Right atrium auricular region (tissue), 2 donors: ENCODE data around the gene RET. TPM values are rescaled to one million over a fixed set of nuclear protein-coding genes. Genes with fewer than 3 reads are reported as not detected.

ENCODE experiments used
- DNase-seq: peaks from one replicate; pipeline ENCODE4 v3.0.0-alpha.2; 2019; ENCODE audit warnings: low spot score
- H3K27ac ChIP-seq, 2 donors: fragments of 200-600 bp; sonication (generic); 1 replicate in 1 of 2; 2 replicates in 1 of 2; pipeline ENCODE4 v1.5.1; 2016 to 2019
- H3K27me3 ChIP-seq, 2 donors: fragments of 200-600 bp; sonication (generic); one replicate each; pipeline versions ENCODE4 v1.5.1 to v1.6.0; 2017 to 2019
- H3K36me3 ChIP-seq: fragments of 200-600 bp; sonication (generic); one replicate; pipeline ENCODE4 v1.5.1; 2016
- H3K4me1 ChIP-seq, 2 donors: fragments of 200-600 bp; sonication (generic); one replicate each; pipeline versions ENCODE4 v1.5.1 to v1.6.0; 2017 to 2019
- H3K4me3 ChIP-seq, 2 donors: fragments of 200-600 bp; sonication (generic); 1 replicate in 1 of 2; 2 replicates in 1 of 2; pipeline ENCODE4 v1.5.1; 2017 to 2019; ENCODE audit warnings: mild to moderate bottlenecking in 1 of 2, moderate library complexity in 1 of 2
- H3K9me3 ChIP-seq, 2 donors: fragments of 200-600 bp; sonication (generic); one replicate each; pipeline ENCODE4 v1.5.1; 2019
- total RNA-seq, 2 donors: library from RNA; depleted of rRNA; stranded (reverse); fragments of >200 nt; gene quantifications; one replicate each; pipeline ENCODE4 v1.1.0, GENCODE V29; 2016
- TF ChIP-seq, protein P1 (sequence below), 2 donors: fragments of 200-600 bp; sonication (generic); IDR thresholded peaks; one replicate each; pipeline ENCODE4 v1.5.1; 2019; ENCODE audit warnings: antibody characterized with exemption in 2 of 2

RET gene
- total RNA-seq, 2 donors from 2014 or later: 0.12 to 0.44 TPM

DNA sequence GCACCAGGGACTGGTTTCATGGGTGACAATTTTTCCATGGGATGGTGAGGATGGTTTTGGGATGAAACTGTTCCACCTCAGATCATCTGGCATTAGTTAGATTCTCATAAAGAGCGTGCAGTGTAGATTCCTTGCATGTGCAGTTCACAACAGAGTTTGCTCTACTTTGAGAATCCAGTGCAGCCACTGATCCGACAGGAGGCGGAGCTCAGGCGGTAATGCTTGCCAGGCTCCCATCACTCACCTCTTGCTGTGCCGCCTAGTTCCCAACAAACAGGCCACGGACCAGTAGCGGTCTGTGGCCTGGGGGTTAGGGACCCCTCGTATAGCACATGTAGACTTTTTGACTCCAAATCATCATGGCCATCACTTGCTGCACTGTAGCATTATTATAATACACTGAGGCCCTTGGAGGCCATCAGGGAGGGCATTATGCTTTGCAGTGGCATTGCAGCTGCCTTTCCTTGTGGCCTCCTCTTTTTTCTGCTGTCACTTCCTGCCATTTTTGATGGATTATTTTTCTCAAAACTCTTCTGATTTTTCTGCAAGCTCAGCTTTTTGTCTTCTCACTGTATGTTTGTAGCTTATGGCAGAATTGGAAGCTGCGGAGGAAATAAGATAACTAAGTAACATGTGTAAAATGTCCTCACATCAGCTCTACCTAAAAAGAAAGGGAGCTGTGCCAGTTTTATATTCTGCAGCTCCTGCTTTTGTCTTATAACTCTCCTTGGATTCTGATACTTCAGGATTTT lies 79.9 kb downstream of the RET start:
- TF ChIP-seq, protein P1, sequence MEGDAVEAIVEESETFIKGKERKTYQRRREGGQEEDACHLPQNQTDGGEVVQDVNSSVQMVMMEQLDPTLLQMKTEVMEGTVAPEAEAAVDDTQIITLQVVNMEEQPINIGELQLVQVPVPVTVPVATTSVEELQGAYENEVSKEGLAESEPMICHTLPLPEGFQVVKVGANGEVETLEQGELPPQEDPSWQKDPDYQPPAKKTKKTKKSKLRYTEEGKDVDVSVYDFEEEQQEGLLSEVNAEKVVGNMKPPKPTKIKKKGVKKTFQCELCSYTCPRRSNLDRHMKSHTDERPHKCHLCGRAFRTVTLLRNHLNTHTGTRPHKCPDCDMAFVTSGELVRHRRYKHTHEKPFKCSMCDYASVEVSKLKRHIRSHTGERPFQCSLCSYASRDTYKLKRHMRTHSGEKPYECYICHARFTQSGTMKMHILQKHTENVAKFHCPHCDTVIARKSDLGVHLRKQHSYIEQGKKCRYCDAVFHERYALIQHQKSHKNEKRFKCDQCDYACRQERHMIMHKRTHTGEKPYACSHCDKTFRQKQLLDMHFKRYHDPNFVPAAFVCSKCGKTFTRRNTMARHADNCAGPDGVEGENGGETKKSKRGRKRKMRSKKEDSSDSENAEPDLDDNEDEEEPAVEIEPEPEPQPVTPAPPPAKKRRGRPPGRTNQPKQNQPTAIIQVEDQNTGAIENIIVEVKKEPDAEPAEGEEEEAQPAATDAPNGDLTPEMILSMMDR (IDR thresholded peaks at IDR 0.05): no peak
- H3K9me3 ChIP-seq: no peaks in the 10 kb centered on the region
- no peak for DNase-seq
- peaks cover 0 to 6% of the 10 kb centered on the region in 2 donors for H3K4me1 ChIP-seq
- H3K27me3 ChIP-seq: no peaks in the 10 kb centered on the region
- H3K4me3 ChIP-seq: no peak overlapping the region
- peaks cover 10% of the 10 kb centered on the region for H3K36me3 ChIP-seq
- H3K27ac ChIP-seq: no peak overlapping the region

DNA sequence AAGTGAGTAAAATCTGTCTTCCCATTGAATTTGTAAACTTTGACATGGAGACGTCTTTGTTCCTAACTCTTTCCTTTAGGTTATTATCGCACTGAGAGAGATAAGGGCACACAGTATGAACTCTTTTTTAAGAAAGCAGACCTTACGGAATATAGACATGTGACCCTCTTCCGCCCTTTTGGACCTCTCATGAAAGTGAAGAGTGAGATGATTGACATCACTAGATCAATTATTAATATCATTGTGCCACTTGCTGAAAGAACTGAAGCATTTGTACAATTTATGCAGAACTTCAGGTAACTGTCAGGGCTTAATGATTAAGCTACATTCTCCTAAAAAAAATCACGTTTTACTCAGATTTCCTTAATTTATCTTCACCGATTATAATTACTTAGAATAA lies 81.8 kb downstream of the RET start:
- H3K4me1 ChIP-seq: no peaks in the 10 kb centered on the region
- H3K4me3 ChIP-seq: no peak overlapping the region
- H3K36me3 ChIP-seq: peaks cover 23% of the 10 kb centered on the region
- TF ChIP-seq, protein P1 (IDR thresholded peaks at IDR 0.05): no peak
- no peaks in the 10 kb centered on the region for H3K27me3 ChIP-seq
- H3K9me3 ChIP-seq: no peaks in the 10 kb centered on the region
- DNase-seq: no peak
- no peak overlapping the region for H3K27ac ChIP-seq

DNA sequence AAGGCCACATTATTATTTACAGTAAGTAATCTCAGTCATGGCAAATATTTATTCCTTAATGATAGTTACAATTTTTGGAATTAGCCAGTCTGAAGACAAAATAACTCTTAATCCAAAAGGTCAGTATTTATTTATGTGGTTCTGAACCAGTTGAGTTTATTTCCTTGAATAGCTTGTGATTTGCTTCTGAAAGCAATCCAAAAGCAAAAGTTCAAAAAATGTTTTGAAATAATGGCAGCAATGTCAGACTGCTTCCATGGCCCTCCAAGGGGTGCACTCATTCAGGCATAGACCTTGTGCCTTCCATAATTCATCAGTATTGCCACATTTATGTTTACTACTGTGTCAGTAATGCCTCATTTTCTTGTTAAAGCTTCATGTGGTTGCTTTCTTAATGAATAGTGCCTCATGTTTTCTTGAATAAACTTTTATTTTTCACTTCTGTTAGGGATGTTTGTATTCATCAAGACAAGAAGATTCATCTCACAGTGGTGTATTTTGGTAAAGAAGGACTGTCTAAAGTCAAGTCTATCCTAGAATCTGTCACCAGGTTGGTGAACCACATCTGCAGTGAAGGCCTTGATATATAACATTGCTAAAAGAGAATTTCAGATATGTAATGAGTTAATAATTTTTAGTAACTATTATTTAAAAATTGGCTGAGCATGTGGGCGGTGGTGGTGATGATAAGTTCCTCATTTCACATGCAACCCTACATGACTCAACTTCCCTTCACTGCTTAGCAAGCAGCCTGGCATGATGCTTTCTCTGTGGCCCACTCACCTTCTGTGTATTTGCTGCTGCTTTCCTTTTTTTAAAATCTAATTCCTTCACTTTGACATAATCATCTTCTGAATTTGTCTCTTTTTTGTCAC lies 83.4 kb downstream of the RET start:
- Histone ChIP-seq H3K4me3 (no peak overlapping the region), H3K27ac (no peak overlapping the region), H3K27me3 (no peaks in the 10 kb centered on the region), H3K36me3 (peaks cover 24% of the 10 kb centered on the region), H3K4me1 (no peaks in the 10 kb centered on the region), H3K9me3 (no peaks in the 10 kb centered on the region)
- no peak for DNase-seq
- TF ChIP-seq, protein P1 (IDR thresholded peaks at IDR 0.05): no peak

DNA sequence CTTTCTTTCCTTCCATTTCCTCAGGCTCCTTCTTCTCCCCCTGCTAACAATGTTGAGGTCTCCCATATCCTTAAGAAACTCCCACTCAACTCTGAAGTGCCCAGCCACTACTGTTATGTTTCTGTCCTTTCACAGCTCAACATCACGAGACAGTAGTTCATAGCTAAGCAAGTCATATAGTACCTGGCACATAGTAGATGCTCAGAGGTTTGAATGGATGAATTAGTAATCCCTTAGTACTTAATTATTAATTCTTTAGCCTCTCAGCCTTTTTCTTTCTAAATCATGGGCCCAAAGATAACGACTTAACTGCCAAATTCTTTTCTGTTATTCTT lies 84.0 kb downstream of the RET start:
- TF ChIP-seq, protein P1 (IDR thresholded peaks at IDR 0.05): no peak
- H3K27me3 ChIP-seq: no peaks in the 10 kb centered on the region
- H3K36me3 ChIP-seq: peaks cover 24% of the 10 kb centered on the region
- no peak overlapping the region for H3K27ac ChIP-seq
- no peaks in the 10 kb centered on the region for H3K9me3 ChIP-seq
- no peaks in the 10 kb centered on the region for H3K4me1 ChIP-seq
- DNase-seq: no peak
- no peak overlapping the region for H3K4me3 ChIP-seq

DNA sequence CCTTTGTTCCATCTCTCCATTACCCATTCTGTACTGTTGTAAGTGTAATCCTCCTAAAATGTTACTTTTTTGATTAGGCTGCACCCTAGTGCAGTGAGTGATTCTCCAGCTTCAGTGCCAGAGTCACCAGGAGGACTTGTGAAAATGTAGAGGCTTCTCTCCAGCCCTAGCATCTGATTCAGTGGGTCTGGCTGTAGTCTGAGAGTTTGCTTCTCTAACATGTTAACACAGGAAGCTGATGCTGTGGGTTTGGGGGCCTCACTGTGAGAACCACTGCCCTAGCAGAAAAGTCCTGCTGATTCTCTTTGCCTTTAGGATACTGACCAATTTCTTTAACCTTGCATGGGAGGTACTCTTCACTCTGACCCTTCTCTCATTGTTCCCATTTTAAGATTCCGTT lies 85.7 kb downstream of the RET start:
- no peak overlapping the region for H3K4me3 ChIP-seq
- H3K4me1 ChIP-seq: no peaks in the 10 kb centered on the region
- TF ChIP-seq, protein P1 (IDR thresholded peaks at IDR 0.05): no peak
- H3K27me3 ChIP-seq: no peaks in the 10 kb centered on the region
- no peaks in the 10 kb centered on the region for H3K9me3 ChIP-seq
- no peak overlapping the region for H3K27ac ChIP-seq
- DNase-seq: no peak
- H3K36me3 ChIP-seq: peaks cover 24% of the 10 kb centered on the region
